ENCODE measurements around the gene AP3B1.

AP3B1 gene

GRCh38 chr5:77957931-77958521, 336.5 kb downstream of the AP3B1 start:
- no peak for FAIRE-seq

- FAIRE-seq: no peak
Measured at GRCh38 chr5:77957516-77957915, 337.0 kb downstream of the AP3B1 start.

GRCh38 chr5:77957081-77957480, 337.4 kb downstream of the AP3B1 start:
- FAIRE-seq: no peak

- no peak for FAIRE-seq
Measured at GRCh38 chr5:77955577-77955976, 338.9 kb downstream of the AP3B1 start.

- no peak for FAIRE-seq
Measured at GRCh38 chr5:77953374-77953773, 341.1 kb downstream of the AP3B1 start.

GRCh38 chr5:77952636-77953212, 341.8 kb downstream of the AP3B1 start:
- FAIRE-seq: no peak

Measured in islet of Langerhans (tissue), 1 donor.